M059J (cell line): ENCODE results near the gene SBF2. TPM values are rescaled to one million over a fixed set of nuclear protein-coding genes. Genes with fewer than 3 reads are reported as not detected.
A peak's percentile ranks its signal among the peaks of the same experiment; 100 is the strongest.
"Not testable (repeated sequence)": the region's sequence is repeated elsewhere in the genome, so short reads cannot be mapped to it uniquely, and the experiment has no call there.

Experiments
- DNase-seq: peaks from one replicate; pipeline ENCODE4 v3.0.0-alpha.2; 2012; ENCODE audit warnings: low read depth
- total RNA-seq: library from RNA; depleted of rRNA; stranded (reverse); fragments of >200 nt; shearing (Covaris generic); gene quantifications from 2 replicates; pipeline ENCODE4 v1.2.3, GENCODE V29; 2014

The SBF2 gene
- total RNA-seq, 1 experiment from 2014 or later: 30.5 TPM

- DNase-seq: peak; percentile 89
These were observed 541.0 kb downstream of the SBF2 start for GRCh38 chr11:9753021-9753420.

DNA sequence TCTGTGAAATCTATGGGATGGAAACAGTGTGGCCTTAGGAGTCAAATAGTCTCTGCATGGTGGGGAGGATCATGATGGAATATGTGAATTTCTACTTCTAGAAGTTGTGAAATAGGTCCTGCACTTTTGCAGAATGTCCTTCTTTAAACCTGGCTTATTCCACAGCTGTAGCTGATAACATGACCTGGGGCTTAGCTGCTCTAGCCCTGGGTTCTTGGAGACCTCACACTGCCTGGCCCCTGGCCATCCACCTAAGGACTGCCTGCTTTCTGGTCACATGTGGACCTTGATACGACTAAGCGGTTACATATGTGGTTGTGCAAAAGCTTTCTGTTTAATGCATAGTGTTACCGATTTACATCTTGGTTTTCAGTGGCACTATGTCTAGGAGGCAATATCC lies 541.9 kb downstream of the SBF2 start:
- peak; percentile 42 for DNase-seq

- DNase-seq: no peak
These were observed 543.5 kb downstream of the SBF2 start for GRCh38 chr11:9750551-9750950.

- peak; percentile 82 for DNase-seq
These were observed 545.6 kb downstream of the SBF2 start for GRCh38 chr11:9748361-9748970.

DNA sequence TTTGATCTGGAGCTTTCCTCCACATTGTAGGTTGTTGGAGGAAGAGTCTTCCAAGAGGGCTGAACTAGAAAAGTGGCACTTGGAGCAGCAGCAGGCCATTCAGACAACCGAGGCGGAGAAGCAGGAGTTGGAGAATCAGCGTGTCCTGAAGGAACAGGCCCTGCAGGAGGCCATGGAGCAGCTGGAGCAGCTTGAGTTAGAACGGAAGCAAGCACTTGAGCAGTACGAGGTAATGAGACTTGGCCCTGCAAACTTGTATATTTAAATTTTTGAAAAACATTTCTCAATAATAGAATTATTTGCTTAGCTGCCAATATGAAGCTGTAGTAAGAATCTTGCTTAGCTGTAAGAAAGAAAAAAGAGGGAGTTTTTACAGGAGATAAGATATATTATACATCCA lies 546.2 kb downstream of the SBF2 start:
- DNase-seq: no peak

- DNase-seq: no peak
These were observed 546.8 kb downstream of the SBF2 start for GRCh38 chr11:9747229-9747628.

GRCh38 chr11:9745411-9746211 lies 548.4 kb downstream of the SBF2 start:
- no peak for DNase-seq

DNA sequence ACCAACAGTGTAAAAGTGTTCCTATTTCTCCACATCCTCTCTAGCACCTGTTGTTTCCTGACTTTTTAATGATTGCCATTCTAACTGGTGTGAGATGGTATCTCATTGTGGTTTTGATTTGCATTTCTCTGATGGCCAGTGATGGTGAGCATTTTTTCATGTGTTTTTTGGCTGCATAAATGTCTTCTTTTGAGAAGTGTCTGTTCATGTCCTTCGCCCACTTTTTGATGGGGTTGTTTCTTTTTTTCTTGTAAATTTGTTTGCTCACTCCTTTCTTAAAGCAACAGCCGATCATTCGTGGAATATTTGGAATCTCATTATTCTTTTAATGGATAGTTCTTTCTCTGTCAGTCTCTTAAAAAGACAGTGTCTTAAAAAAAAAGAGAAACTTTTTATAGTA lies 550.5 kb downstream of the SBF2 start:
- DNase-seq: not testable (repeated sequence)

GRCh38 chr11:9741260-9741659 lies 552.8 kb downstream of the SBF2 start:
- no peak for DNase-seq

DNA sequence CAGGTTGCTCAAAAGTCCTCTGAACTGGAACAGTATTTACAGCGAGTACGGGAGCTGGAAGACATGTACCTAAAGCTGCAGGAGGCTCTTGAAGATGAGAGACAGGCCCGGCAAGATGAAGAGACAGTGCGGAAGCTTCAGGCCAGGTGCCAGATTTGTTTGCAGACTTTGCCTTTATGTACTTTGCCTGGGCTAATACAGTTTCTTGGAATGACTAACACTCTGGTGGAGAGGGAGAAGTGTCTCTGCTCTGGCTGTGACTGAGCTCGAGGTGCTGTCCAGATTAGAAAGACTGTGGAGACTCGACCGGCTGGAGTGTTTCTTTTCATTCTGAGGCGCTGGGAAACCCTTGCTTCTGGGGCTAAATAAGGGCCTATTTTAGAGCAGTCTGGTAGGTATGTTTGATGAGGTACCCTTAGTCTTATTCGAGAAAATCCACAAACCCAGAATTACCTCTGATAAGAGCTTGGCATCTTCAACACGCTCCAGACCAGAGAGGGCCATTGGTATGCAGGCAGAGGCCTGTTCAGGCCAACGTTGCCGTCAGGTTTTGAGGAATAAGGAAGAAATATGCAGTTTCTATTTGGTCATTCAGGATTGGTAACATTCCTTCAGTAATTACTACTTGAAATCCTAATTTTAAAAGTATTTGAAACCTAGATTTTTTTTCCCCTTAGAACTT lies 553.7 kb downstream of the SBF2 start:
- DNase-seq: no peak

DNA sequence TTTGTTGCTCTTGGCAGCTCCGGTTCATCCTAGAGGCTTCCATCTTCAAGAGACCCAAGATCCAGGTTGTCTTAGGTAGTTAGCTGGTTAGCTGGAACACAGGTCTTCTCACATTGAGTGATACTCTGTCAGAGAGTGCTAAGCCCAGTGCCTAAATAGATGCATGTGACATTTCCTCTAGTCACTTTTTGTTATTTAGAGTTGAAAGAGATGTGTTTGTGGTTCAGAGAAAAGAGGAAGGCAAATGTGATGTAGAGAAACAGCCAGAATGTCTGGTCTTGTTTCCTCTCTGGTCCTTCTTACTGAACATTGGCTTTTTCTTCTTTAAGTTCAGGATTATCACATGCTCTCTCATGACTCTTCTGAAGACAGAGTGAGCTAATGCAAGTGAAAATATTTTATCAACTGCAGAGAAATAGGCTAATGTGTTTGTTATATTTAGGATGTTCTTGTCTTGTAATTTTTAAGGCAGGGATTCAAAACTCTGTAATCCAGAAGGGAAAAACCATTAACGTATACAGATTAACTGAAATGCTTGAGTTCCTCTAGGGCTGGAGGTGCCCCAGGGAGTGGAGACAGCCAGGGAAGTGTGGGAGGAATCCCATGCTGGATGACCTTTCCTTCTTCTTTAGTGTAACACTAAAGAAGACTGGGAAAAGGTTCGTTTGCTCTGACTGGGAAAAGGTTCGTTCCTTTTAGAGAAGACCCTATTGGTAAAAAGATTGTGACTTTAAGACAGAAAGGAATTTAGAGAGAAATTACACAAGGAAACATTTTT lies 554.7 kb downstream of the SBF2 start:
- DNase-seq: no peak

DNA sequence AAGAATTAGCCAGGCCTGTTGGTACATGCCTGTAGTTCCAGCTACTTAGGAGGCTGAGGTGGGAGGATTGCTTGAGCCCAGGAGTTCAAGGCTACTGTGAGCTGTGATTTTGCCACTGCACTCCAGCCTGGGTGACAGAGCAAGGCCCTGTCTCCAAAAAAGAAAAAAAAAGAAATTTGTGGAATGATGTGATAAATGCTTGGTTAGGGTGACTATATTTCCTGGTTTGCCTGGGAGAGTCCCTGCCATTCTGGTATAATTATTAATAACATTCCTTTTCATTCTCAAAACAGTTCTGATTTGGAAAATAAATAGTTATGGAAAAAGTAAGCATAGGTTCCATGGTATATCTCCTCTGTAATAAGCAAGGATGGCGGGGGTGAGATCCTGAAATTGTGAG lies 555.3 kb downstream of the SBF2 start:
- DNase-seq: no peak

DNA sequence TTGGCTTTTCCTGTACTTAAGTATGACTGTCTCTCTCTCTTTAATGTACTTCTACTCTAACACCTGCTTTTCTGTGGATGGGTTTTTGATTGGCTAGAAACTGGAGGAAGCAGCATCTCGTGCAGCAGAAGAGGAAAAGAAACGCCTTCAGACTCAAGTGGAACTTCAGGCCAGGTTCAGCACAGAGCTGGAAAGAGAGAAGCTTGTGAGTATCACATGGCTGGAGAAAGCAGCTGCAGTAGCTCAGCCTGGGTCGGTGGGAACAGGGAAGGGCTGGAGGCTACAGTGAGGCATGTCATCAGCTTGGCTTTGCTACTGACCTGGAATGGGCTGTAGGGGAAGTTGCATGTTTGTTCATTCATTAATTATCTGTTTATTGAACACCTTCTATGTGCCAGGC lies 555.9 kb downstream of the SBF2 start:
- DNase-seq: no peak

DNA sequence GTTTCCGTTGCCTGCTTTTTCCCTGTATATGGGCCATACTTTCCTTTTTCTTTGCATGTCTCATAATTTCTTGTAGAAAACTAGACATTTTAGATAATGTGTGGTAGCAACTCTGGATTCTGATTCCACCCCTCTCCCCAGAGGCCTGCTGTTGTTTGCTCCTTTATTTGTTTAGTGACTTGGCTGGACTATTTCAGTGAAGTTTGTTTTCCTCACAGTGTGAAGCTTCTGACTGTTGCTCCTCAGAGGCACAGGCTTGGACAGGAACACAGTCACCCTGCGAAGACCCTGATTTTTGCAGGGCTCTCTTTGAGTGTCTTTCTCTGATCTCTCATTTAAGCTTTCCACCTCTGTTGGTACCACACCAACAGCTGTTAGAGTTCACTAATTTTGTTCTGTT lies 557.7 kb downstream of the SBF2 start:
- DNase-seq: no peak

- DNase-seq: no peak
These were observed 558.1 kb downstream of the SBF2 start for GRCh38 chr11:9735919-9736318.

DNA sequence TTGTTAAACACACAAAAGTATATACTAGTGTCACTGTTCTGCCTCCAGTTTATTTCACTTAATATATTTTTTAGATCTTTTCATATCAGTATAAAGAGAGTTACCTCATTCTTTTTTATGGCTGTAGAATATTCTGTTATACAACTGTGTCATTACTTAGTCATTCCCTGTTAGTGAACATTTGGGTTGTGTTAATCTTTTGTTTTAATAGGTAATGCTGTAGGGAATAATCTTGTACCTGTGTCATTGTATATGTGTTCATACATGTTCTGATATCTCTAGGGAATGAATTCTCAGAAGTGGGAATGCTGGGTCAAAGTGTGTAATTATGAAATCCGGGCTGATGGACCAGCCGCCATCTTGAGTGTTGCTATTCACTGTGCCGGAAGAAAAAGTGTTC lies 558.8 kb downstream of the SBF2 start:
- DNase-seq: no peak

GRCh38 chr11:9733212-9733611 lies 560.8 kb downstream of the SBF2 start:
- DNase-seq: no peak

- DNase-seq: no peak
These were observed 561.6 kb downstream of the SBF2 start for GRCh38 chr11:9732453-9732852.

DNA sequence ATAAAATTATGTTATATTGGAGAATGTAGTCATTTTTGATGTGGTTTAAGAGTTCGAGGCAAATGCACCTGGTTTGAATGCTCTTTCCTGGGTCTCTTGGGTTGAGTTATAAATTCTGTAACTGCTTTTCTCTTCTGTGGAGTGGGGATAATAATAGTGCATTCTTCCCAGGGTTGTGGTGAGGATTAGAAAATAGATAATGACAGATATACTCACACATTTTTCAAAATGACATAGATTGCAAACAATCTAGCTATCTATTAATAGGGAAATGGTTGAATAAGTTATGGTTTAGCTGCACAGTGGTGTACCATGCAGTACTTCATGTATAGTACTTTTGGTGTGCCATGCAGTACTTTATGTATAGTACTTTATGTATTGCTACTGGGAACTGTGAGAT lies 562.8 kb downstream of the SBF2 start:
- no peak for DNase-seq
